Kidney (tissue), 14 donors: Measurements from ENCODE around the gene POLR2C. TPM values are rescaled to one million over a fixed set of nuclear protein-coding genes. Genes with fewer than 3 reads are reported as not detected.

ENCODE experiments used
- DNase-seq, 5 donors: peaks; one replicate each; pipeline ENCODE4 v3.0.0-alpha.2; 2013 to 2020
- FAIRE-seq: peaks from 2 replicates; lab custom pipeline; 2012; peaks lifted over from hg19 to GRCh38; lab: Jason Lieb, UNC
- H3K27ac ChIP-seq, 2 donors: one replicate each; pipeline ENCODE4 v1.7.0; 2013; ENCODE audit warnings: low read depth in 2 of 2, low read length in 2 of 2, inconsistent platforms in 1 of 2
- H3K27me3 ChIP-seq: one replicate; pipeline ENCODE4 v1.7.1; 2013; ENCODE audit warnings: low read length, inconsistent platforms; ENCODE audit not compliant: control insufficient read depth, insufficient read depth
- H3K36me3 ChIP-seq, 3 donors: one replicate each; pipeline versions ENCODE4 v1.7.0 to v1.7.1; 2013; ENCODE audit warnings: low read length in 3 of 3, control low read depth in 1 of 3, inconsistent platforms in 1 of 3; ENCODE audit not compliant: insufficient read depth in 3 of 3, control insufficient read depth in 2 of 3
- H3K4me1 ChIP-seq, 3 donors: one replicate each; pipeline versions ENCODE4 v1.7.0 to v1.7.1; 2013; ENCODE audit warnings: low read length in 3 of 3, inconsistent platforms in 1 of 3, low read depth in 1 of 3; ENCODE audit not compliant: control insufficient read depth in 2 of 3, insufficient read depth in 2 of 3
- H3K4me3 ChIP-seq, 3 donors: one replicate each; pipeline versions ENCODE4 v1.7.0 to v1.8.1; 2013; ENCODE audit warnings: low read length in 3 of 3, control low read depth in 1 of 3, inconsistent platforms in 1 of 3
- H3K9ac ChIP-seq, 3 donors: one replicate each; pipeline versions ENCODE4 v1.7.0 to v1.7.1; 2013; ENCODE audit warnings: low read length in 3 of 3, control low read depth in 1 of 3, inconsistent platforms in 1 of 3
- H3K9me3 ChIP-seq, 3 donors: one replicate each; pipeline versions ENCODE4 v1.7.0 to v1.7.1; 2013; ENCODE audit warnings: low read length in 3 of 3, control low read depth in 1 of 3, inconsistent platforms in 1 of 3; ENCODE audit not compliant: control insufficient read depth in 2 of 3, insufficient read depth in 1 of 3
- intact Hi-C: fragments of 100-400 bp; cut with DNase I; formaldehyde crosslinking; loops from one replicate; pipeline ENCODE4 v1.11.1; 2022
- polyA plus RNA-seq: library from polyadenylated mRNA; stranded (reverse); fragments of 350-450 nt; fragmentation: Illumina TruSeq; extraction: RNeasy Lipid Tissue Mini Kit (QIAGEN cat#74804); gene quantifications from one replicate; pipeline ENCODE4 v1.2.3, GENCODE V29; 2014; ENCODE audit warnings: low read depth, low replicate concordance; ENCODE audit not compliant: insufficient read depth
- total RNA-seq: library from RNA; stranded (reverse); fragmentation: NEBNext Ultra II Directional; extraction: Animal tissue kit (Norgen Biotek cat#: 25700); gene quantifications from one replicate; pipeline ENCODE4 v1.2.1, GENCODE V29; 2021
- TF ChIP-seq, protein P1 (sequence below): IDR thresholded peaks from 3 replicates; pipeline ENCODE4 v1.5.1; 2012; ENCODE audit warnings: mild to moderate bottlenecking, moderate library complexity, borderline replicate concordance; ENCODE audit not compliant: insufficient read depth; ENCODE audit errors: extremely low read depth
- donor health status: control.
- donor health status: control.
- donor health status: control.
- donor health status: control.
- donor health status: control.
- donor health status: DM: yes; HTN: yes; CAD: no.
- donor health status: Normal renal cell carcinoma (clear cell type).

The POLR2C gene
- total and polyA plus RNA-seq, 2 donors from 2014 or later: 58.9 to 68.9 TPM

GRCh38 chr16:57427824-57428223 is 34.7 kb upstream of the POLR2C start:
- Histone ChIP-seq H3K27ac (no peak overlapping the region), H3K9ac (no peak overlapping the region), H3K36me3 (peaks cover 8 to 32% (median 30%) of the 10 kb centered on the region in 3 donors), H3K9me3 (no peaks in the 10 kb centered on the region), H3K4me3 (no peak overlapping the region), H3K27me3 (no peaks in the 10 kb centered on the region), H3K4me1 (peaks cover 0 to 4% (median 3%) of the 10 kb centered on the region in 3 donors)
- intact Hi-C loops: no loop called here
- DNase-seq (no peak), FAIRE-seq (no peak)
- TF ChIP-seq, protein P1, sequence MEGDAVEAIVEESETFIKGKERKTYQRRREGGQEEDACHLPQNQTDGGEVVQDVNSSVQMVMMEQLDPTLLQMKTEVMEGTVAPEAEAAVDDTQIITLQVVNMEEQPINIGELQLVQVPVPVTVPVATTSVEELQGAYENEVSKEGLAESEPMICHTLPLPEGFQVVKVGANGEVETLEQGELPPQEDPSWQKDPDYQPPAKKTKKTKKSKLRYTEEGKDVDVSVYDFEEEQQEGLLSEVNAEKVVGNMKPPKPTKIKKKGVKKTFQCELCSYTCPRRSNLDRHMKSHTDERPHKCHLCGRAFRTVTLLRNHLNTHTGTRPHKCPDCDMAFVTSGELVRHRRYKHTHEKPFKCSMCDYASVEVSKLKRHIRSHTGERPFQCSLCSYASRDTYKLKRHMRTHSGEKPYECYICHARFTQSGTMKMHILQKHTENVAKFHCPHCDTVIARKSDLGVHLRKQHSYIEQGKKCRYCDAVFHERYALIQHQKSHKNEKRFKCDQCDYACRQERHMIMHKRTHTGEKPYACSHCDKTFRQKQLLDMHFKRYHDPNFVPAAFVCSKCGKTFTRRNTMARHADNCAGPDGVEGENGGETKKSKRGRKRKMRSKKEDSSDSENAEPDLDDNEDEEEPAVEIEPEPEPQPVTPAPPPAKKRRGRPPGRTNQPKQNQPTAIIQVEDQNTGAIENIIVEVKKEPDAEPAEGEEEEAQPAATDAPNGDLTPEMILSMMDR: no peak

GRCh38 chr16:57430955-57431354 is 31.5 kb upstream of the POLR2C start:
- H3K4me1 ChIP-seq: no peaks in the 10 kb centered on the region
- peaks cover 8 to 60% (median 49%) of the 10 kb centered on the region in 3 donors for H3K36me3 ChIP-seq
- intact Hi-C loops: no loop called here
- no peak overlapping the region for H3K9ac ChIP-seq
- no peak overlapping the region for H3K27ac ChIP-seq
- DNase-seq (no peak), FAIRE-seq (no peak)
- no peaks in the 10 kb centered on the region for H3K9me3 ChIP-seq
- no peak overlapping the region for H3K4me3 ChIP-seq
- TF ChIP-seq, protein P1: no peak
- H3K27me3 ChIP-seq: no peaks in the 10 kb centered on the region

- TF ChIP-seq, protein P1: no peak
- H3K27ac ChIP-seq: no peak overlapping the region
- intact Hi-C loops: no loop called here
- no peaks in the 10 kb centered on the region for H3K4me1 ChIP-seq
- FAIRE-seq: no peak
- H3K9me3 ChIP-seq: no peaks in the 10 kb centered on the region
- H3K4me3 ChIP-seq: no peak overlapping the region
- no peaks in the 10 kb centered on the region for H3K27me3 ChIP-seq
- DNase-seq: no peak
- H3K36me3 ChIP-seq: peaks cover 8 to 68% (median 51%) of the 10 kb centered on the region in 3 donors
- H3K9ac ChIP-seq: no peak overlapping the region
Observed at GRCh38 chr16:57432505-57432904, 30.0 kb upstream of the POLR2C start.

- no peaks in the 10 kb centered on the region for H3K9me3 ChIP-seq
- no peaks in the 10 kb centered on the region for H3K4me1 ChIP-seq
- peaks cover 8 to 72% (median 51%) of the 10 kb centered on the region in 3 donors for H3K36me3 ChIP-seq
- H3K27me3 ChIP-seq: no peaks in the 10 kb centered on the region
- FAIRE-seq: no peak
- H3K27ac ChIP-seq: no peak overlapping the region
- H3K4me3 ChIP-seq: no peak overlapping the region
- intact Hi-C loops: no loop called here
- DNase-seq: no peak
- H3K9ac ChIP-seq: no peak overlapping the region
- TF ChIP-seq, protein P1: no peak
Observed at GRCh38 chr16:57432989-57433388, 29.5 kb upstream of the POLR2C start.
